ENCODE data around the gene AKAP7. TPM values are rescaled to one million over a fixed set of nuclear protein-coding genes. Genes with fewer than 3 reads are reported as not detected.
A peak's percentile ranks its signal among the peaks of the same experiment; 100 is the strongest.

Gene AKAP7
- total RNA-seq, 1 experiment from 2014 or later = 9.6 TPM

DNA sequence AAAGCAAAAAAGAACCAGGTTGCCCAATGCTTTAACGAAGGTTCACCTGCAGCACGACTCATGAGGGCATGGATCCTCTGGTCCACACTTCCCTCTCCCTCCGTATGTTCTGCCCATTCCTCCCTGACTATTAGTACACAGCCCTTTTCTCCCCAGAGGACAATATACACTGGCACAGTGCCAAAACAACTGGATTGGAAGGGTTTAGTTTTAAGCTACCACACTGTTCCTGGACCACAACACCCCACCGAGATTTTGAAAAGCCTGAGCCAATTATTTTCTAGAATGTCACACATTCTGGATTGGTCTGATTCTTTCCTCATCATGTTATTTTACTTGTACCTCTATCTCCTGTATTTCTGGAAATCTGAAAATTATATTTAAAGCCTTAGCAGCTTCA, 2.9 kb upstream of the AKAP7 start:
- DNase-seq (ENCODE audit: low read depth) = no peak

DNA sequence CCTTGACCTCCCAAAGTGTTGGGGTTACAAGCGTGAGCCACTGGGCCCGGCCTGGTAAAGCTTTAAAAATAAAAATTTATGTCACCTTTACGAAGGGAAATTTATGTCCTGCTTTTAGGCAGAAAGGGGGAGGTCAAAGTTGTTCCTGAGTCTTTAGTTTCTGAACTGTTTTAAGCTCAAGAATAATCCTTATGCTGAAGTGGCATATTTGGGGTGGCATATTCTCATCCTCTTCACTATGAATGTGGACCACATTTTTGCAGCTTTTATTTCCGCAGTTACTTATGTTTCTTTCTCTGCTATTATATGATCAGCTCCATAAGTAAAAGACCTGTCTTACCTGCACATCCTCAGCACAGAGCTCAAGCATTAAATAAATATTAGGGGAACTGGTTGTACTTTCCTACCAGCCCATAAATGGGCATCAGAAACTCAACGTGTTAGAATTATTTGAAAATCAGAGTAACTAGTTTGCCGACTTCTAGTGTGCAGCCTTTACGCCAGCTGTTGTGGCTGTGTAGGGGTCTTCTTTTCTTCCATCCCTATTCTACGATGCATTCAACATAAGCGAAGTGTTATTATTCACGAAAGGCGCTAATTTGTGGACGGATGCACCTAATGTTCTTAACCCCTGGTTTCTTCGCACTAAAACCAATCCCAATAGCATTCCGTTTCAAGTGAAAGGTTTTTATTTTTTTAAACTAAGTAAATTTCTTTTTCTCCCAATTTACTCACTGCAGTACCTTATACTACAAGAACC, 867 bp upstream of the AKAP7 start:
- DNase-seq (ENCODE audit: low read depth) = no peak

- no peak for DNase-seq (ENCODE audit: low read depth)
Measured at GRCh38 chr6:131134980-131135243, 355 bp upstream of the AKAP7 start.

DNA sequence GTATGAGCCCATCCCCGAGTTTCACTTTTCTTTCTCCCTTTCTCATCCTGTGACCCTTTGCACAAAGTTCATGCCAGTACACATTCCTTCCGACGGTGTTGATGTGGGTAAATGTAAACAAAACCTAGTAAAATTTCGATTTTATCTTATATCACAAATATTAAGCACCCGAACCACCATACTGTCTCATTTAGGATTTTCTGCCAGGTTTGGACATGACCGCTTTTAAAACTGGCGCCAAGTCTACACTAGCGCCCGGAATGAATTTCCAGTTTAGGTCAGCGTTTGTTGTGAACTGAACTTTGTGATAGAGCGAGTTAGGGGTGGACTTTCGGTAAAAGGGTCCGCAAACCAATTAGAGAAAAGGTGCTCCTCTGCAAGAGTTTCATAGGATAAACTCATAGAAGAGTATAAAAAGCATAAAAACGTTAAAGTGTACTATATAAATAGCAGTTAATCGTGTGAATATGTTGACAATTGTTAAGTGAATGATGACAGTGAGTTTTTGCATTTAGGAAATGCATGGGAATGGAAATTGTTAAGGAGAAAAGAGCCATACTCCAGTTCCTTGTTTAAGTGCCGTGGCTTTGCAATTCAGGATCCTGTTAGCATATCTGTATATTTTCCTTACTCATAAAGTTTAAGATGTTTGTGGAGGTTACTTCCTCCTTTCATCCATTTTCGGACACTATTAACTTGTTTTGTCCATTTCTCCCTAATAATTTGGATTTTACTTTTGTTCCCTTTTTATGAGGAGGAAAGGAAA, 937 bp downstream of the AKAP7 start:
- DNase-seq (ENCODE audit: low read depth) = peak; percentile 48

DNA sequence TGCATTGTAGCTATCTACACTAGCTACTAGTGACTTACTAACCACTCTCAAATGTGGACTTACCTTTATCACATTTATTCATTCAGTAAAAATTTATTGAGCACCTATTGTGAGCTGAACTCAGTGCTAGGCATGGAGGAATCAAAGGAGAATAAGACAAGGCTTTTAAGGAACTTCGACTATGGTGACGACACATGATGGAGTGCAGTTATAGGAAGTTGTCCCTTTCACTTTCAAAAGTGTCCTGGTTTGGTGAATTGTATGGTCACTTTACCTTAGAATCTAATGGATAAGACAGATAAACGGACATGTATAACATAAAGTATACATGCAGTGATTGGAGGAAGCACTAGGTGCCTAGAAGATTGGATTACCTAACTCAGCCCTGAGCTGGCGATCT, 4.3 kb downstream of the AKAP7 start:
- DNase-seq (ENCODE audit: low read depth) = no peak

DNA sequence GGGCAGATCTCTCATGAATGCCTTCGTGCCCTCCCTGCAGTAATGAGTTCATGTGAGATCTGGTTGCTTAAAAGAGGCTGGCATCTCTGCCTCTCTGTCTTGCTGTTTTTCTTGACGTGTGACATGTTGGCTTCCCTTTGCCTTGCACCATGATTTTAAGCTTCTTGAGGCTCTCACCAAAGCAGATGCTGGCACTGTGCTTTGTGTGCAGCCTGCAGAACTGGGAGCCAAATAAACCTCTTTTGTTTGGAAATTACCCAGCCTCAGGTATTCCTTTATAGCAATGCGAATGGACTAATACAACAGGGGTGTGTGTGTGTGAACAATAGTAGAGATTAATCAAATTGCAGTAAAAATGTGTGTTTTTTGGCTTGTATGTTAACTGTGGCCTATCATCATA, 8.1 kb downstream of the AKAP7 start:
- DNase-seq (ENCODE audit: low read depth) = no peak

GRCh38 chr6:131146865-131147264, 11.6 kb downstream of the AKAP7 start:
- no peak for DNase-seq (ENCODE audit: low read depth)

- no peak for DNase-seq (ENCODE audit: low read depth)
Measured at GRCh38 chr6:131156411-131156810, 21.1 kb downstream of the AKAP7 start.

DNA sequence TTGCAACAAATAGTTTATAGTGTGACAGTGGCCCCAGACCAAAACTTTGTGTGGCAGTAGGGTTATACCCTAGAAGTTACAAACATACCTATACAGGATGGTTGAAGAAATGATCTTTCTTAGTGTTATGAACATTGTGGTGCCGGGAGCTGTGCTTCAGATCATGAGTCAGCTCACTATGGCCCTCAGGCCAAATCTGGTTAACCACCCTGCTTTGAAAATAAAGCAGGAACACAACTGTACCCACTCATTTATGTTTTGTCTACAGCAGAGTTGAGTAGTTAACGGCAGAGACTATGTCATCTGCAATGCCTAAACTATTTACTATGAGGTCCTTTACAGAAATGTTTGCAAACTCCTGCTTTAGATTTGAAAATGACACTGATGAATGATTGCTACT, 24.3 kb downstream of the AKAP7 start:
- peak; percentile 43 for DNase-seq (ENCODE audit: low read depth)

GRCh38 chr6:131160254-131160758, 25.0 kb downstream of the AKAP7 start:
- no peak for DNase-seq (ENCODE audit: low read depth)

GRCh38 chr6:131161987-131162386, 26.7 kb downstream of the AKAP7 start:
- no peak for DNase-seq (ENCODE audit: low read depth)

GRCh38 chr6:131163886-131164285, 28.6 kb downstream of the AKAP7 start:
- no peak for DNase-seq (ENCODE audit: low read depth)

DNA sequence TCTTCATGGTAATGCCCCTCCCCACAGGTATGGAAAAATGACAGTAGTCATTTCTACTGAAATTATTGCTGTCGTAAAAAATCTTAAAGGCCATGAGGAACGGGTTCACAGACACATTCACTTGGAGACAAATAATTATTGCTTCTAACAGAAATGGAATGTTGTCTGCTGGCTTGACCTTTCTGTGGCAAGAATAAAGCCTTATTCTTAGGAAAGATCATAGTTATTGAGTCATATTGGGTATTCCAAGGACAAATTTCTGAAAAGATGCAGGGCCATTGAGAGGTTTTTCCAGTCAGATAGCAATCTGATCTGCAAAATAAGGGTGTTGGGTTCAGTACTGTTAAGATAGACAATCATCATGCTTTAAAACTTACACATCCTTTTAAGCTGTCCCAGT, 29.2 kb downstream of the AKAP7 start:
- DNase-seq (ENCODE audit: low read depth) = no peak

DNA sequence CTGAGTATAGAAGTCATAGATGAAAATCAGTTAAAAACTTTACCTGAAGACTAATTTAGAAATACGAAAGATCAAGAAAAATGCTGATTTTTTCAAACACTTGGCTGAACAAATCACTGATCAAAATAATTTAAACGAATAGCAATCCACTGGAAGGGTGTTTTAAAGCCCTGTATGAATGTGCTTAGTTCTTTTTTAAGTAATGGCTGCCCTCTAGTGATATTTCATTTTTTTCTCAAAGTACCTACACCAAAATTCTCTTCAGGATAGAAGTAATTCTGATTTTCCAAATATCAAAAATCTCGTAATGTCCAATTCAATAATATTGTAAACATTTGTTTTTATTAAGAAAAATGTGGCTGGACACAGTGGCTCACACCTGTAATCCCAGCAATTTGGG, 32.5 kb downstream of the AKAP7 start:
- DNase-seq (ENCODE audit: low read depth) = no peak

GRCh38 chr6:131169613-131170012, 34.3 kb downstream of the AKAP7 start:
- DNase-seq (ENCODE audit: low read depth) = no peak

GRCh38 chr6:131172222-131172621, 37.0 kb downstream of the AKAP7 start:
- DNase-seq (ENCODE audit: low read depth) = peak; percentile 13

- DNase-seq (ENCODE audit: low read depth) = no peak
Measured at GRCh38 chr6:131173680-131174079, 38.4 kb downstream of the AKAP7 start.

DNA sequence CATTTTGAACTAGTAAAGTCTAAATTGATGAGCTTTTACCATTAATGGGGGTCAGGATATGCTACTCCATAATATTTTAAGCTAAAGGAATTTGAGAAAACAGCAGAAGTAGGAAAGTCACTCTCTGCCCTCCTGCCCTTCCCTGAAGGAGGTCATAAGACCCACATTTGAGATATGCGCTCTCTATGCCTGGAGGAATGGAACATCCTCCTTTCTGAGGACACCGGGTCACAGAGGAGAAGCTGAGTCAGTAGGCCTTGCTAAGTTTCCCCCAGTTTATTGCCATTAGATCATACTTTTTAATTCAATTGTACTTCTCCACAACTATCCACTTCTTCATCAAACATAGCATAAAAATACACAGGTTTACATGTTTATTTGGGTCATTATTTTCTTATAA, 40.3 kb downstream of the AKAP7 start:
- DNase-seq (ENCODE audit: low read depth) = no peak

- DNase-seq (ENCODE audit: low read depth) = no peak
Measured at GRCh38 chr6:131177996-131178395, 42.7 kb downstream of the AKAP7 start.

DNA sequence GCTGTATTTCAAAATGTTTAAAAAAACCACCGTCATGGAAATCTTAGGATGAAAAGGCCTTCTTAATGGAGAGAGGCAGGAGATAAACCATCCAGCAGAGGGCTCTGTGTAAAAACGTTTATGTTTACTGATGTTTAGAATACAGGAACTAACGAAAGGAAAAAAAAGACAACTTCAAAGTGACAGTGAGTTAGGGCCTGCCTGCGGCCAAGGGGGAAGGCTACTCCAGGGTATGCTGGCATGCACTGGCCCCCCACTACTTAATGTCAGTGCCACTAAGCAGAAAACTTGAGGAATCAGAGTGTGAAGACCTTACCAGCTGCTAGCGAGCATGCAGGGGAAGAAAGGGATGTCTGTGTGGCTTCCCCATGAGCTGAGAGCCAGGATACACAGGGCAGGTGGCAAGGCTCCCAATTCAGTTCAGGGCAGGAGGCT, 47.7 kb downstream of the AKAP7 start:
- DNase-seq (ENCODE audit: low read depth) = no peak

GRCh38 chr6:131183427-131184095, 48.3 kb downstream of the AKAP7 start:
- DNase-seq (ENCODE audit: low read depth) = no peak

DNA sequence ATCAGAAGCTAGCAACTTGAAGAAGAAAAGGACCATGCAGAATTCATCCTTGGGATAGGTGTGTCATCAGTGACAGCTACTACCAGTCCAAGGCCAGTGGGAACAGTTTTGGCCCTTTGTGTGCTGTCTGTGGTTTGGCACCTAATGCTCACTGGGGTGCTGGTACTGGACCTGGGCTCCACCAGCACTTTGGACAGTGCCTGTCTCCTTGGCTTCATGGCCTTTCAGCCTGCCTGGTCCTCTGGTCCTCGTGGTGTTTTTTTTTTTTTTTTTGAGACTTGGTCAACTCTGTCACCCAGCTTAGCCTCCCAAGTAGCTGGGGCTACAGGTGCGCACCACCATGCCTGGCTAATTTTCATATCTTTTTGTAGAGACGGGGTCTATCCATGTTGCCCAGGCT, 56.3 kb downstream of the AKAP7 start:
- DNase-seq (ENCODE audit: low read depth) = no peak
